Measurements from ENCODE around the gene RIMBP2.

DNA sequence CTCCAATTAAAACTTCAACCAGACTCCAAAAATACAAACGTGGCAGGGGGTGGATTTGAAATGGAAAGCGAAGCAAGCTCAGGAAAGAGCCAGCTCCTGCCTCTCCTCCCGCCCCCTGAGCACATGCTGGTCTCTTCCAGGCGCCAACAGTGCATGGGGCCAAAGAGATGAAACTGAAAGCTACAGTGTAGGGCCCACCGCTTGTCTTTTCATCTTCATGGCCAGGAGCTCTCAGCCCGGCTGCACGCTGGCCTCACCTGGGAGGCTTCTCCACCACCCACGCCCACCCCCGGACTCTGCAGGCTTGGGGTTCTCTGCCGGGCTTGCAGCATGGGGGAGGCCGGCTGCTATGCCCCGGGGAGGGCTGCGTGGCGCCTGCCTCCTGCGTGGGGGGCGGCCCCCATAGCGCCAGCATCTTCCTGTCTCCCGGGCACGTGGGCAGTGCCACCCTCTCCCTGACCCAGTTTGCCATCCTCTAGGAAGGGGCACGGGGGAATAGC lies 2.0 kb downstream of the RIMBP2 start:
- TF ChIP-seq, protein P1, sequence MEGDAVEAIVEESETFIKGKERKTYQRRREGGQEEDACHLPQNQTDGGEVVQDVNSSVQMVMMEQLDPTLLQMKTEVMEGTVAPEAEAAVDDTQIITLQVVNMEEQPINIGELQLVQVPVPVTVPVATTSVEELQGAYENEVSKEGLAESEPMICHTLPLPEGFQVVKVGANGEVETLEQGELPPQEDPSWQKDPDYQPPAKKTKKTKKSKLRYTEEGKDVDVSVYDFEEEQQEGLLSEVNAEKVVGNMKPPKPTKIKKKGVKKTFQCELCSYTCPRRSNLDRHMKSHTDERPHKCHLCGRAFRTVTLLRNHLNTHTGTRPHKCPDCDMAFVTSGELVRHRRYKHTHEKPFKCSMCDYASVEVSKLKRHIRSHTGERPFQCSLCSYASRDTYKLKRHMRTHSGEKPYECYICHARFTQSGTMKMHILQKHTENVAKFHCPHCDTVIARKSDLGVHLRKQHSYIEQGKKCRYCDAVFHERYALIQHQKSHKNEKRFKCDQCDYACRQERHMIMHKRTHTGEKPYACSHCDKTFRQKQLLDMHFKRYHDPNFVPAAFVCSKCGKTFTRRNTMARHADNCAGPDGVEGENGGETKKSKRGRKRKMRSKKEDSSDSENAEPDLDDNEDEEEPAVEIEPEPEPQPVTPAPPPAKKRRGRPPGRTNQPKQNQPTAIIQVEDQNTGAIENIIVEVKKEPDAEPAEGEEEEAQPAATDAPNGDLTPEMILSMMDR (conservative IDR thresholded peaks at IDR 0.05 in 1 of 2, IDR thresholded peaks at IDR 0.05 in 1 of 2; ENCODE audit: low read depth in 1 of 2, low read length in 2 of 2): no peak
- no peak for TF ChIP-seq EZH2 (IDR thresholded peaks at IDR 0.05; ENCODE audit: low read length, missing control alignments)

Measured in fibroblast of lung (primary cell).